Measurements from ENCODE around the gene BSG.
A peak's percentile ranks its signal among the peaks of the same experiment; 100 is the strongest.

- TF ChIP-seq HOXD13 (CRISPR knock-in tag; IDR thresholded peaks at IDR 0.05; ENCODE audit: borderline replicate concordance), result no peak
- TF ChIP-seq CTCF (tag by site-specific recombination; IDR thresholded peaks at IDR 0.05), result no peak
- peak; percentile 56; the same call in 1 of the 2 replicates for TF ChIP-seq ZNF10 (tag by site-specific recombination; IDR thresholded peaks at IDR 0.05)
- TF ChIP-seq ZSCAN5A (tag by site-specific recombination; IDR thresholded peaks at IDR 0.05), result no peak
- no peak for TF ChIP-seq ATF2 (tag by site-specific recombination; IDR thresholded peaks at IDR 0.05; ENCODE audit: low read depth)
- TF ChIP-seq ZNF366 (tag by site-specific recombination; conservative IDR thresholded peaks at IDR 0.05), result no peak
- no peak for TF ChIP-seq ZBTB21 (tag by site-specific recombination; IDR thresholded peaks at IDR 0.05)
- TF ChIP-seq ZNF184 (tag by site-specific recombination; IDR thresholded peaks at IDR 0.05), result no peak
- TF ChIP-seq ZBTB8A (tag by site-specific recombination; IDR thresholded peaks at IDR 0.05), result no peak
- TF ChIP-seq ZNF792 (tag by site-specific recombination; IDR thresholded peaks at IDR 0.05), result no peak
- no peak for TF ChIP-seq ZIC2 (tag by site-specific recombination; IDR thresholded peaks at IDR 0.05)
Measured at GRCh38 chr19:579111-579841, 6.9 kb downstream of the BSG start.
